Skeletal muscle tissue (tissue), 4 donors: ENCODE data around the gene EFCAB10. TPM values are rescaled to one million over a fixed set of nuclear protein-coding genes. Genes with fewer than 3 reads are reported as not detected.

Source experiments
- H3K27ac ChIP-seq: one replicate; pipeline ENCODE4 v1.7.0; 2013; ENCODE audit warnings: mild to moderate bottlenecking, low read depth, low read length, inconsistent platforms
- H3K27me3 ChIP-seq, 3 donors: one replicate each; pipeline ENCODE4 v1.7.0; 2013; ENCODE audit warnings: low read length in 3 of 3; ENCODE audit not compliant: control insufficient read depth in 3 of 3, insufficient read depth in 3 of 3
- H3K36me3 ChIP-seq, 3 donors: one replicate each; pipeline ENCODE4 v1.7.0; 2013; ENCODE audit warnings: low read length in 3 of 3; ENCODE audit not compliant: control insufficient read depth in 3 of 3, insufficient read depth in 3 of 3
- H3K4me1 ChIP-seq, 3 donors: one replicate each; pipeline ENCODE4 v1.7.0; 2013; ENCODE audit warnings: low read length in 3 of 3, mild to moderate bottlenecking in 3 of 3; ENCODE audit not compliant: control insufficient read depth in 3 of 3, insufficient read depth in 3 of 3
- H3K4me3 ChIP-seq, 3 donors: one replicate each; pipeline ENCODE4 v1.7.0; 2013; ENCODE audit warnings: low read length in 3 of 3
- H3K9ac ChIP-seq, 3 donors: one replicate each; pipeline ENCODE4 v1.7.0; 2013; ENCODE audit warnings: low read length in 3 of 3, mild to moderate bottlenecking in 3 of 3, moderate library complexity in 2 of 3, low read depth in 1 of 3
- H3K9me3 ChIP-seq, 3 donors: one replicate each; pipeline ENCODE4 v1.7.0; 2013; ENCODE audit warnings: low read length in 3 of 3; ENCODE audit not compliant: control insufficient read depth in 3 of 3
- total RNA-seq: library from RNA; depleted of rRNA; stranded (reverse); fragments of >200 nt; gene quantifications from one replicate; pipeline ENCODE4 v1.2.3, GENCODE V29; 2014
- donor health status: Osteomylitis.

EFCAB10 gene, protein sequence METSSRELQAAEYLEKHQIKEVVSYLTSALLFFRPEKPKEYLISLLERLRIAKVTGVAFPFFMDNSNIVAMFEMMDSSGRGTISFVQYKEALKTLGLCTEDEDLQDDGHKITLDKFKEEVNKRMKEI
- total RNA-seq, result not detected

DNA sequence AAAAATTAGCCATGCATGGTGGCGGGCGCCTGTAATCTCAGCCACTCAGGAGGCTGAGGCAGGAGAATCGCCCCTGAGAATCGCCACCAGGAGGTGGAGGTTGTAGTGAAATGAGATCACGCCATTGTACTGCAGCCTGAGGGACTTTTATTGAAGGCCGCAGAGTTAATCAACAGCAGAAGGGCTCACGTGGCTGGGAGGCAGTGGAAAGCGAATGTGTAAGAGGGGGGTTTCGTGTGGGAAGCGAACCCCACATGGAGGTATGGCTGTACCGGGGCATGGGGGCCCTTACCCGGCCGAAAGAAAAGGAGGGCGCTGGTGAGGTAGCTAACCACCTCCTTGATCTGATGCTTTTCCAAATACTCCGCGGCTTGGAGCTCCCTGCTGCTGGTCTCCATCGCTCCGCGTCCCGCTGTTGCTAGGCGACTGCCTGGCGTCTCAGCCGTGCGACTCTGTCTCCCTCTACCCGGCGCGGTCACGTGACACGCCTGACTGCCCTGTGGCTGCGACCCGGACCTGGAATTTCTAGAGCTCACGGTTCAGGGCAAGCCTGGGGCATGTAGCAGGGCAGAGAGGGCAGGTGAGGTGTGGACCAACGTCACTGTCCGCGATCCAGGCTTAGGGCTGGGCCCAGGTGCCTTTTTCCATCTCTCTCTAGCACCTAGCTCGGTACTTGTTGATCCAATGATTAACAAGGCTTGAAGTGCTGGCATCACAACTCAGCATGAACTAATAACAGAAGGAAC, at the start of gene EFCAB10:
EFCAB10 (minus strand) TSS at position 428 of the 746 bp plus-strand sequence; CDS start at position 398, 30 bp downstream.
- Histone ChIP-seq H3K9me3 (no peaks in the 10 kb centered on the region), H3K27me3 (peaks cover 4 to 11% (median 7%) of the 10 kb centered on the region in 3 donors), H3K36me3 (no peaks in the 10 kb centered on the region), H3K4me1 (peaks cover 3 to 6% (median 5%) of the 10 kb centered on the region in 3 donors), H3K4me3 (peak within 1 kb of the TSS; percentile 30 to 61 (median 55)), H3K9ac (peak within 1 kb of the TSS in 2 of 3 donors; percentile 33 to 57), H3K27ac (no peak within 1 kb of the TSS)

- Histone ChIP-seq H3K4me3 (no peak overlapping the region), H3K27ac (no peak overlapping the region), H3K9me3 (no peaks in the 10 kb centered on the region), H3K36me3 (peaks cover 9 to 26% (median 11%) of the 10 kb centered on the region in 3 donors), H3K27me3 (no peaks in the 10 kb centered on the region), H3K4me1 (peaks cover 0 to 8% (median 8%) of the 10 kb centered on the region in 3 donors), H3K9ac (no peak overlapping the region)
These were observed 44.7 kb upstream of the EFCAB10 start for GRCh38 chr7:105625986-105626385.

DNA sequence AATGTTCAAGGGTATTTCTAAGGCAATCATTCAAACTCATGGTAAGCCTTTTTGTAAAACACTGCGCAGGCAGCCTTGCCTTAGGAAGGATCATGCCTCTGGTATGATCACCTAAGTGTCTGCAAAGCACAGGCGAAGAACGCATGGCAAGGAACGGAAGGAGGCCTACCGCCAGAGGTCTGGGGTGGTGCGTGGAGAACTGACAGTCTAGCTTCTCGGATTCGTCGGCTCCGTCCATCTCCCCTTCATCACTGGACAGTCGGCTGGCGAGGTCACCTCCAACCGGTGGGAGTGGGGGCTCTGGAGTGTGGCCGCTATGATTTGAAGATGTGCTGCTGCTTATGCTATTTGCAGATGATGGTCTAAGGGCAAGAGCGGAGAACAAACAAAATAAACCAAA, 42.6 kb upstream of the EFCAB10 start:
- H3K36me3 ChIP-seq, result peaks cover 9 to 26% (median 11%) of the 10 kb centered on the region in 3 donors

DNA sequence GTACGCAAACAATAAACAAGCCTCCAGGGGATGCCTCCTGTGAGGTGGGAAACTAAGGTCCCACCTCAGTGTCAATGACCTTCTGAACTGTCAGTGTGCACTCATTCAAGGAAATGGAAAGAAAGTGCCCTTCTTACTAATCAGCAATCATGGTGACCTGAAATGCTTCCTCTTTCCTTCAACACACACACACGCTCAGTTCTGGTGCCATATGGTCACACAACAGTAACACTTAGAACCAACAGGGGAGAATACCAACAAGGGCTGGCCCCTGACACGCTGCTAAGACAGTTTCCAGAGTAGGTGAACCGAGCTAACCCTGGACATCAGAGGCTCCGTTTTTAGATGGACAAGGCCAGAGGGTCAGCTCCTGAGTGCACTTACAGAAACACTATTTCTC, 42.1 kb upstream of the EFCAB10 start:
- Histone ChIP-seq H3K36me3 (peaks cover 9 to 26% (median 11%) of the 10 kb centered on the region in 3 donors), H3K27ac (no peak overlapping the region), H3K9ac (no peak overlapping the region), H3K27me3 (no peaks in the 10 kb centered on the region), H3K4me1 (peaks cover 0 to 9% (median 8%) of the 10 kb centered on the region in 3 donors), H3K4me3 (no peak overlapping the region), H3K9me3 (no peaks in the 10 kb centered on the region)

More for the DNA sequence above, 42.6 kb upstream of the EFCAB10 start:
- H3K9me3 ChIP-seq, result no peaks in the 10 kb centered on the region
- peaks cover 0 to 9% (median 8%) of the 10 kb centered on the region in 3 donors for H3K4me1 ChIP-seq
- no peak overlapping the region for H3K27ac ChIP-seq
- H3K27me3 ChIP-seq, result no peaks in the 10 kb centered on the region
- no peak overlapping the region for H3K4me3 ChIP-seq
- no peak overlapping the region for H3K9ac ChIP-seq

DNA sequence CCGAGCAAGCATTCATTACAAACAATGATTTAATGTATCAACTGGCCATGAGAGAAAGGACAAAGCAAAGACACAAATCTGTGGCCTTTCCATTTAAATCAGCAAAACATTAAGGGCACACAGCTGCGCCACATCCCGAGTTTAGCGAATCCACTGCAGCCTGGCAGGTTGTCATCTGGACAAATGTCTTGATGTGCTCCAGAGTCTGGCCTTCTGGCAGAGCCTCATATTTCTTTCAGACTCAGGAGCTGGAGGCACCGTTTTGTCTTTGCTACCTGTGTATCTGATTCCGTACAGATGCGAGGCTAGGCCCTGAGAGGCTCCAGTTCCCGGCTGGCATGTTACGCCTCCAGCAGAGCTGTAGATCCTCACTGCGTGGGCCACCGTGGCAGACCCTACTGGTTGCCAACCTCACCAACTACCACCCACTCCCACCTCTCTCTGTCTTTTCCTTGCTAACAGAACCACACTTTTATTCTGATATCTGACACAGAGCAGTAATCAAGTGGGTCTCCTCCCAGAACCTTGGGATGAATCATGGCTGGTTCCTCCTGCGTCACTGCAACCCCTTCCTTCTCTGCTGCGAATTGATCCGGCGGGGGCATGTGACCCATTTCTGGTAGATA, 40.9 kb upstream of the EFCAB10 start:
- H3K4me1 ChIP-seq, result peaks cover 5 to 21% (median 15%) of the 10 kb centered on the region in 3 donors
- no peak overlapping the region for H3K9ac ChIP-seq
- no peaks in the 10 kb centered on the region for H3K9me3 ChIP-seq
- no peak overlapping the region for H3K27ac ChIP-seq
- H3K36me3 ChIP-seq, result peaks cover 9 to 26% (median 11%) of the 10 kb centered on the region in 3 donors
- H3K27me3 ChIP-seq, result no peaks in the 10 kb centered on the region
- H3K4me3 ChIP-seq, result no peak overlapping the region

DNA sequence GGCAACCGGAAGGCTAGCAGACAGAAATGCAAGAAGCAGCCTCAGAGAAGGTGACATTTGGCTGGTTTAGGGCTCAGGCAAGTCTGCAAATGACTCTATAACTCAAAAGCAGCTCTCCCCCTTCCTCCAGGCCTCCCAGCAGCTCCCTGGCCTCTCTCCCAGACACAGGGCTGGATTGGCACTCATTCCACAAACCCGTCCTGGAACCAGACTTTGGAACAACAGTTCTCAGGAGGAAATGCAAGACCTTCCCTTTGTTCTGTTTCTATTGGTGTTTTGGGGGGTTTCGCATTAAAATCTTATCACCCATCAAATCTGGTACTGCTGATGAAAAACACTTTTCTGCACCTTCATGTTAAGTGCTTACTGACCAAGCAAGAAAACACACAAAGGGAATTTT, 40.3 kb upstream of the EFCAB10 start:
- Histone ChIP-seq H3K4me3 (no peak overlapping the region), H3K9me3 (no peaks in the 10 kb centered on the region), H3K36me3 (peaks cover 9 to 25% (median 11%) of the 10 kb centered on the region in 3 donors), H3K9ac (no peak overlapping the region), H3K27me3 (no peaks in the 10 kb centered on the region), H3K4me1 (peaks cover 5 to 23% (median 16%) of the 10 kb centered on the region in 3 donors), H3K27ac (no peak overlapping the region)

DNA sequence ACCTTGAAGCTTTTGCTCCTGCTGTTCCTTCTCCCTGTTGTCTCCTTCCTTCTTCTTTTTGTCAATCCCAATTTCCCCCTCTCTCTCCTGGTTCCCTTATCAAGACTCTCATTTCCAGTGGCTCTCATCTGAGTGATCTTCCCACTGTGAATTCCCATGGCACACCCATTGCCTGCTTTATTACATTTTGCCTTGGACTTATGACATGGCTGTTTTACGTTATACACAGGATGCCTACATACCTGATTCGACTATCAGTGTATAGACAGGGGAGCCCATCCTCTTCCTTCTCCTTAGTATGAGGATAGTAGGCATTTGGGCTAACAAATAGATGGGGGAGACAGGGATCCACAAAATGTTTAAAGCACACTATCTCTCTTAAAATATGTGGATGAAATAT, 39.9 kb upstream of the EFCAB10 start:
- H3K27me3 ChIP-seq, result no peaks in the 10 kb centered on the region
- H3K4me1 ChIP-seq, result peaks cover 5 to 23% (median 16%) of the 10 kb centered on the region in 3 donors
- no peak overlapping the region for H3K4me3 ChIP-seq
- no peak overlapping the region for H3K27ac ChIP-seq
- no peak overlapping the region for H3K9ac ChIP-seq
- H3K9me3 ChIP-seq, result no peaks in the 10 kb centered on the region
- H3K36me3 ChIP-seq, result peaks cover 9 to 29% (median 12%) of the 10 kb centered on the region in 3 donors

- H3K9me3 ChIP-seq, result no peaks in the 10 kb centered on the region
- H3K36me3 ChIP-seq, result peaks cover 12 to 31% (median 18%) of the 10 kb centered on the region in 3 donors
- no peaks in the 10 kb centered on the region for H3K27me3 ChIP-seq
- no peak overlapping the region for H3K9ac ChIP-seq
- peaks cover 5 to 23% (median 16%) of the 10 kb centered on the region in 3 donors for H3K4me1 ChIP-seq
- H3K27ac ChIP-seq, result no peak overlapping the region
- no peak overlapping the region for H3K4me3 ChIP-seq
These were observed 38.3 kb upstream of the EFCAB10 start for GRCh38 chr7:105619590-105619989.

DNA sequence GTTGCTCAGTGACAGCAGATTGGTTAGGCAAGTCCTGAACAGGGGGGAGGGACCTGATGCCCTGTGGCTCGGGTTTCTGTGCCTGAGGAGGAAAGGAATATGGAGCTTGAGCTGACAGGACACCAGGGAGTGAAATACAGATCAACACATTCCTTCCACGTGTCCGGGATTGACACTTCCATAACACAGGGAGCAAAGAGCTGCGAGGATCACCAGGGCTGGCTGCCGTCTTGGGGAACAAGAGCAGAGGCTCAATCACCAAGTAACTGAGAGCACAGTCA, 36.7 kb upstream of the EFCAB10 start:
- no peaks in the 10 kb centered on the region for H3K27me3 ChIP-seq
- H3K4me3 ChIP-seq, result peak overlapping the region in 1 of 3 donors; percentile 4
- no peak overlapping the region for H3K9ac ChIP-seq
- H3K36me3 ChIP-seq, result peaks cover 14 to 28% (median 23%) of the 10 kb centered on the region in 3 donors
- no peaks in the 10 kb centered on the region for H3K9me3 ChIP-seq
- peak overlapping the region; percentile 46 for H3K27ac ChIP-seq
- peaks cover 5 to 23% (median 16%) of the 10 kb centered on the region in 3 donors for H3K4me1 ChIP-seq
